Measurements from ENCODE around the gene FOXP4.

The FOXP4 gene, protein sequence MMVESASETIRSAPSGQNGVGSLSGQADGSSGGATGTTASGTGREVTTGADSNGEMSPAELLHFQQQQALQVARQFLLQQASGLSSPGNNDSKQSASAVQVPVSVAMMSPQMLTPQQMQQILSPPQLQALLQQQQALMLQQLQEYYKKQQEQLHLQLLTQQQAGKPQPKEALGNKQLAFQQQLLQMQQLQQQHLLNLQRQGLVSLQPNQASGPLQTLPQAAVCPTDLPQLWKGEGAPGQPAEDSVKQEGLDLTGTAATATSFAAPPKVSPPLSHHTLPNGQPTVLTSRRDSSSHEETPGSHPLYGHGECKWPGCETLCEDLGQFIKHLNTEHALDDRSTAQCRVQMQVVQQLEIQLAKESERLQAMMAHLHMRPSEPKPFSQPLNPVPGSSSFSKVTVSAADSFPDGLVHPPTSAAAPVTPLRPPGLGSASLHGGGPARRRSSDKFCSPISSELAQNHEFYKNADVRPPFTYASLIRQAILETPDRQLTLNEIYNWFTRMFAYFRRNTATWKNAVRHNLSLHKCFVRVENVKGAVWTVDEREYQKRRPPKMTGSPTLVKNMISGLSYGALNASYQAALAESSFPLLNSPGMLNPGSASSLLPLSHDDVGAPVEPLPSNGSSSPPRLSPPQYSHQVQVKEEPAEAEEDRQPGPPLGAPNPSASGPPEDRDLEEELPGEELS

DNA sequence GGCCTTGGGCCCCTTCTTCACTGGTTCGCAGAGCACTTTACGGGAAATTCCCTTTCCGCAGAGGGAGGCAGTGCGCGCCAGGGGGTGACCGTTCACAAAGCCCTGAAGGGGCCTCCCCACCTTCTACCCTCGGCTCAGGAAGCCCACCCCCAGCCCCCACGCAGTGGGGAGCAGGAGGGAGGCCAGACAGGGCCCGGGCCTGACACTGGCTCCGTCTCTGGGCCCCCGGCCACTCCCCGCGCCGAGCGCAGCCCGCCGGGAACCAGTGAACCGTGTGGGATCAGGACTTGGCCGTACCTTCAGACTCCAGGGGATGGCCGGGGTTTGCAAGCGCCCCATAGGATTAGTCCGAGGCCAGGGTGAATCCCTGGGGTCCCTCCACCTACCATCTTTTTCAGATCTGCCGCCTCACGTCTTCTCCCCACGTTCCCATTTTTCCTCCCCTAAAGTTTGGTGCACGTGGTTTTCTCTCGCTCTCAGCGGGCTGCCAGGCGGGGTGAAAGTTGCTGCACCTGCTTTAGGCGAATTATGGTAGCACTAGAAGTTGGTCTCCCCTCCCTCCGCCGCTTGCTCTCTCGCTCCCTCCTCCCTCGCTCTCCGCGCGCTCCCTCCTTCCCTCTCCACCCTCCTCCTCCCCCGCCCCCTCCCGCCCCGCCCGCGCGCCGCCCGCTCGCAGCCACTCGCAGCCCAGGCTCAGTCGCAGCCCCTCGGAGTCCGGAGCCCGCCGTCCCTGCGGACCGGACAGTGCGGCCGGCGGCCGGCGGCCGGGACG, at the start of gene FOXP4:
Gene FOXP4 (plus strand): TSS at position 679 of the 772 bp plus-strand sequence. CDS start 19,380 bp downstream, outside the sequence.
- DNase-seq, result peak; percentile 93

DNA sequence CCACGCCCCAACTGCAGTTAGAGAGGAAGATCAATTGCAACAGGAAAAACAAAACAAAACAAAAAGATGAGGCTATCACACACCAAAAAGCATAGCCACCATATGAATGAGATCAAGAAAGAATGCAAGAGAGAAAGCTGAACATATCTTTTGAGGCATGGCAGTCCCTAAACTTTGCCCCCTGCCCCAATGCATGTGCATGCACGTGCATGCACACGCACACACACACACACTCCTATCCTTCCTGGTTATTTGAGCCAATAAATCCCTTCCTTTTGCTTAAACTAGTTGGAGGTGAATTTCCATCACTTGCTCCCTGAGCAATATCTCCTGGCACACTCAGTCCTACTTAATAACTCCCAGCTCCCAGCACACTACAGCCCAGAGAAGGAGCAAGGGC, 48.6 kb upstream of the FOXP4 start:
- DNase-seq, result no peak

DNA sequence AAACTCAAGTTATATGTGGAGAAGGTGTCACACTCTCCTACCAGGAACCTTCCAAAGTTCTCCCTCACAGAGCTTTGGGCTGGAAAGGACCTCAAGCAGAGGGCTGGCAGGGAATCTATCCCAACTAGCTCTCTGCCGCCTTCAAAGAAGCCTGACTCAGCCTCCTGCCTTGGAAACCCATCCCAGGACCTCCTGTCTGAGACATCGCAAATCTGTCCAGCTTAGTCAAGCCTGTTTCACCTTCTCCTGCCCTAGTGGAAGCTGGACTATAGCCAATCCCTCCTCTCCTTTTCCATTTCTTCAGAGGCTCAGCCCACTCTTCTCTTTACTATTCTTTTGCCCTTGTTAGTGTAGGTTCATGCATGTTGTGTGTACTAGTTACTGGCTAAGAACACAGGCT, 48.2 kb upstream of the FOXP4 start:
- DNase-seq, result no peak

DNA sequence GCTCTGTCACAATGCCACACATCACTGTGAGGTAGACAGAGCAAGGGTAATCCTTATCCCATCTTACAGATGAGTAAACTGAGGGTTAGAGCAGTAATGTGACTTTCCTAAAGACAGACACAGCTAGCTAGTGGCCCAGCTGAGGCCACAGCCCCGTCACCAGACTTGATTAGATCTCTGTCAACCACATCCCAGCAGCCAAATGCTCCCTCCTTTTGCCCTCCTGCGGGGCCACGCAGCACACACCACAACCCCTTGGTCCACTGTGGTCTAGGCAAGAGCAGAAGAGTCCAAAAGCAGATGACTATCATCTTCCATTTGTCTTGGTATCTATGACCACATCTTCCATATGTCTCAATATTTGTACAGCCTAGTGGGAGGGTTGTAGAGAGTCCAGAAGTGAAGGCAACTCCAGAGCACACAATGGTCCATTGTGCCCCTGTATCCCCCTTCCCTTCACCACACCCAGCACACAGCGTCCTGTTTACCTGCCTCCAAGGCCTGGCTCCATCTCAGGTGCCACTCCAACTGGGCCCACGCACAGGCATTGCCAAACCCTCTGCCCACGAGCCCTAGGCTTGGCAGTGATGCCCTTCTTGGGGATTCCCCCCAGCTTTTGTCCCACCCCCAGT, 47.1 kb upstream of the FOXP4 start:
- peak; percentile 10 for DNase-seq

DNA sequence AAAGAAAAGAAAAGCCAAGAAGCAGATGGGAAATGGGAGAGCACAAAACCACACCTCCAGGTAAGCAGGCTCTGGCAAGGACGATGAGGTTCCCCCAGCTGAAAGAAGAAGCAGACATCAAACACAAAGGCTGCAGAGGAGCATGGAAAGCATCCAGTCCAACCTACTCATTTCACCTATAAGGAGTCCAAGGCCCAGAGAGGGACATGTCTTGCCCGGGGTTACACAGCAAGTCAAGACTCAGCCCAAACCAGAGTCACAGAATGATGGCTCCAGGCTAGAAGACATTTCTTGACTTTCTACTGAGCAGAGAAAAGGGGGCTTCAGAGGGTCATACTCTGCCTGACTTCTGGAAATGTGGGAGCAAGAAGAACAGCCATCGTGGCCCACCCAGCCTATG, 45.6 kb upstream of the FOXP4 start:
- DNase-seq, result no peak

DNA sequence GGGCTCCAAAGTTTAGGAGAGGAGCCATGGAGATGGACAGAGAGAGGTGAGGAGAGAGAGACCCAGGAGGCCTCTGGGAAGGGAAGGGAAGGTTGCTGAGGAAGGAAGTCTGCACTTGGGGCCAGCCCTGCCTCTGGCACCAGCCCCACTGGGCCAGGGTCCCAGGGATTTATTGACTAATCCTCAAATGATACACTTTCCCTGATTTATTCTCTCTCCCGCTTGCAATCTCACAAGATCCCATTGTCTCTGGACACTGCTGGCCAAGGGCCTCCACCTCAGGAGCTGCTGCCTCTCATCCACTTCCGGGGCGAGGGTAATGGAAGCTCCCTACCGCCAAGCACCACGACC, 43.6 kb upstream of the FOXP4 start:
- no peak for DNase-seq

DNA sequence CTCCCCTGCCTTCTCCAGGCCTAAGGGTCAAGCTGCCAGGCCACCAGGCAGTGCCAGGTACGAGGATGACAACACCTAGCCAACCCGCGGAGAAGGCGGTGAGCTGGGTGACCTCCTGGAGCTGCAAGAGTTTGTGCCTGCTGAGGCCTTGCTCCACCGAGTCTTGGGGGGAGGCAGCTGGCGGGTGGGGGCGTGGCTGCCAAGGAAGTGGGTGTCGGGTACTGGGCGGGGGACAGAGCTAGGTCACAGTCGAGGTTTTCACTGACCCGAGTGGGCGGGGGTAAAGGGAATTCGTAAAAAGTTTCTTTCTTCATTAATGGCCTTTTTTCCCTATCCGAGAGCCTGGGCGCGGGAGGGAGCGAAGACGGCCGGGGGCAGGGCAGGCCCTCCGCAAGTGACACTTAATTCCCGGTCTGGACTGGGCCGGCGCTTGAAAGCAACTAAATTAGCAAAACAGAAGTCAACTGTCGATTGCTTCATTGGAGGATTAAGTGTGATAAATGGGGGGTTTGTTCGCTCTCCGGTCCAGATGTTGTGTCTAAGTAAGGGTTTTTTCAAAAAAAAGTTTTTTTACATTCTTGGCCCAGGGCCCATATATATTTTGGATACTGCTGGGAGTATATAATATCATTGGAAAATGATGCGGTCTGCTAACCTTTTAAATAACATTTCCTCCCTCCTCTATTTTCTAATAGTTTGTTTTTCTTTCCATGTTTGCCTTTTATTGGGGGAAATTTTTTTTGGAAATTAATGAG, 43.1 kb upstream of the FOXP4 start:
- DNase-seq, result no peak

DNA sequence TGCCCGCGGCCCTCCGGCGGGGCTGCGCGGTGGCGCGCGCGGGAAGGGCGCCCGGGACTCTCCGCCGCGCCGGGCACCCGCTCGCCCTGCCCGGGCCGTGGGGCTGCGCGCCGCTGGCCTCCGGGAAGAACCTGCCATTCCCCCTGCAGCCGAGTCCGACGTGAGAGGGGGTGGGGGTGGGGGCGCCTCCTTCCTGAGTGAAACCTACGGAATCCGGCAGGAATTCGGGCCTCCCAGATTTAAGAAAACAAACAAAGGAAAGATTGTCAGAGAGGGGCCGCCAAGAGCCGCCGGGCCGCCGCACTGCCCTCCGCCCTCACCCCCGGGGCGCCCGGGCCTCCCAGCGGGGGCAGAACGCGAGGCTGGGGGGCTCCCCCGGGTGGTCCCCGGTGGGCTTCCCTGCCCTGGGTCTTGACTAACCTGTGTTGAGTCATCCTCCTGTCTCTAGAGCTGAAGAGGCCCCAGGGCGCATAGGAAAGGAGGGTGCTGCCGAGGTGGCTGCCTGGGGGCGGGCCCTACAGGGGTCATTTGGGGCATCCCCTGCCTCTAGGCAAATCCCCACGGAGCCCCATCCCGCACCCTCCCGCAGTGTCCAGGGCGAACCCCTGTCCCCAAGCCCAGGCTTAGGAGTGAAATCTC, 42.2 kb upstream of the FOXP4 start:
- no peak for DNase-seq

DNA sequence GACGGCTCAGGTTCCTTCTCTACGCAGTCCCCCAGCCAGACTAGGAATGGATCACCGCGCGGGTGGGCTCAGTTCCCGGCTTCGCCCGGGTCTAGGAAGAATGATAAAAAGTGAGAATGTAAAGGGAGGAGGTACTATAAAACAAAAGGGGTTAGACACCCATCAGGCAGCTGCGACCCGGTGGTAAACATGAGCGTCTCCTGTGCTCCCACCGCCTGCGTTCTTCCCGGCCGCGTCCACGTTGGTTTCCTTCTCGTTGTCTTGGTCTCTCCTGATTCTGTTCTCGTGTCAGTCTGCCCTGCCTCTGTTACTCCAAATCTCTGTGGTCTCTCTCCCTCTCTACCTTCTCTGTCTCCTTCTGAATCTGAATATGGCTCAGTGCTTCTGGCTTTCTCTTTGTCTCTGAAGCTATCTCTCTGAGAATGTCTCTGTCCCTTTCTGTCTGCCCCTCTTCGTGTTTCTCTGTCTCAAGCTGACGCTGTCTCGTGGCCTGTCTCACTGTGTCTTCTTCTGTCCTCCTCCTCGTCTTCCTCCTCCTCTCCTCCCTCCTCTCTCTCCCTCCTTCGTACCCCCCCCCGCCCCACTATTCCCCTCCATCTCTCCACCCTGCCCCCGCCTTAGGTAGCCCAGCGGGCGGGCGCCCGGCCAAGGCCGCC, 41.6 kb upstream of the FOXP4 start:
- no peak for DNase-seq

DNA sequence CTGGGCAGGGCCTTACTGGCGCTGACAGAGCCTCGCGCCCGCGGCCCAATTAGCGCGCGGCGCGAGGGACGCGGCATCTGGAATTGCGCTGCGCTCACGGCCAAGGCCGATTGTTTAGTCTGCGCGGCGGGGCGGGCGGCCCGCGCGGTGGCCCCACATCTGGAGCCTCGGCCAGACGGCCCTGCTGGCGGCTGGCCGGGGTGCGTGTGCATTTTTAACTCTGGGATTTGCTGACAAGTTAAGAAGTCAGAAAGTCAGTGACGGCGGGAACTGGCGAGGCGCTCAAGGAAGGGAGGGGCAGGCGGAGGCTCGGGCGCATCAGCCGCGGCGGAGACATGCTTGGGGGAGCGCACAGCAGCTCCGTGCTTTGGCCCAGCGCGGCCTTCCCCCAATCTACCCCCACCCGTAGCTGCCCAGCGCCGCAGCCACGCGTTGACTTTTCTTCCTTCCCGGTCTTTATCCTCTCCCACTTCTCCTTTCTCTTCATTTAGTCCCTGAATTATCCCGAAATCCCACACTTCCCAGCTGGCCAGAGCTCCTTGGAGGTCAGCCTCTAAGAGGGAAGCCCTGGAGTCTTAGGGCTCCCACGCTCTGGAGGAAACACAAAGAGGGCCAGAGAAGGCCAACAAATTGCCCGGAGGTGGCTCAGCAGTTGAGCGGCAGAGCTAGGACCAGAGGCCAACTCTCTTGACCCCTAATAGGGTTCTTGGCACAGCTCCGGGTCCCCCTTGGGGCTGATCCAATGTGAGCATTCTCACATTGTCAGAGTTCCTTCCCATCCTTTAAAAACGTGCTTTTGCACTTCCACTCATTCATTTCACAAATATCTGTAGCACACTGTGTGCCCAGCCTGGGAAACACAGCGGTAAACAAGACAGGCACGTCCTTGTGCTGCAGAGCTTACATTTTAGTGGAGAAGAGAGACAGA, 40.8 kb upstream of the FOXP4 start:
- peak; percentile 8 for DNase-seq

DNA sequence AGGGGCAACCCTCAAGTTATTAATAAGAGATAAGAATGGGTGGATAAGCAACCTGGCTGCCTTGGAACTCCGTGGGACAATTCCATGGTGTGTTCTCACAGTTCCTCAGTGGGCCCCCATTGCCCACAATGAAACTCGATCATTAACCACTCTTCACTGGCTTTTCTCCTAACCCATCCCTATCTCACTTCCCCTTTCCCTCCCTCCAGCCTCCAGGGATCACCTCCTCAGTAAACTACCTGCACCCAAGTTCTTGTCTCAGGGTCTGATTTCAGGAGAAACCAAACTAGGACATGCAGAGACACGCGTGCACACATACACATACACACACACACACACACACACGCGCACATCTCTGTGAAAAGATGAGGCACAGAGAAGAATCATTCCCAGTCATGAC, 37.7 kb upstream of the FOXP4 start:
- no peak for DNase-seq

DNA sequence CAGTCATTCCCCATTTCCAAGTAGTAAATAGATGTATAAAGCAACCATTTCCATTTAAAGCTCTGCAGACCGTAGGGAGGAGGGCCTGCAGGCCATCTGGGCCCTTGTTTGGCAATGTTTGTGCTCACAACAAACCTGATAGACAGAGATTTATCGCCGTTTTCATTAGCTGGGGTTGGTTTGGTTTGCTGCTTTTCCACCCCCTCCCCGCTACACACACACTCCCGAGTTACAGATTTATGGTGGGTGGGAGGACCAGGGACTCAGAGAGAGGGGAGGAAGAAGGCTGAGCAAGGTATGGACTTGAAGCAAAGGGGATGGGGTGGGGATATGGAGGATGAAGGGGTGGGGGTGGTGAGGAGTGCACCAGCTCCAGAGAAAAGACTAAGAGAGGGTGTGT, 36.6 kb upstream of the FOXP4 start:
- no peak for DNase-seq

DNA sequence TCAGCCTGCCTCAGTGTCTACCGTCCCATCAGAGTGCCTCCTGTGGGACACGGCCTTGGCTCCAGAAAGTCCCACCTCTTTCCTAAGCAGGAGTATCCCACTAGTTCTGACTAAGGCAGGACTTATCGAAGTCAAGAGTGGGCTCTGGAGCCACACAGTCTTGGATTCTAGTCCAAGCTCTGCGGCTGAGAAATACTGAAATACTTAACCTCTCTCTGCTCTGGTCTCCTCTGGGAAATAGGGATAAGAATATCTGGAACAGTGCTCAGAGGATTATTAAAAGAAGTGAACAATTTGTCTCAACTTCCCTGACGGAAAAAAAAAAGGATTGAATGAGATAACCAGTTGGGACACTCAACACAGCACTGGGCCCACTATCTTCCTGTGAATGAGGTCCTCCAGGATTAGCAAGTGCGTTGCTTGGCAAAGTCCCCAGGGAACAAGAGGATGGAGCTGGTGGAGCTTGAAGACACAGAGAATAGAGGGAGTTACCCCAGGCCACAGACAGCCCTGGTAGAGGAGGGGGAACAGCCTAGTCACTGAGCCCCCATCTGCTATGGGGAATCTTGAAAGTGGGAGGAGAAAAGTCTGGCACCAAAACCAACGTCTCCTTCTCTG, 34.6 kb upstream of the FOXP4 start:
- DNase-seq, result no peak

DNA sequence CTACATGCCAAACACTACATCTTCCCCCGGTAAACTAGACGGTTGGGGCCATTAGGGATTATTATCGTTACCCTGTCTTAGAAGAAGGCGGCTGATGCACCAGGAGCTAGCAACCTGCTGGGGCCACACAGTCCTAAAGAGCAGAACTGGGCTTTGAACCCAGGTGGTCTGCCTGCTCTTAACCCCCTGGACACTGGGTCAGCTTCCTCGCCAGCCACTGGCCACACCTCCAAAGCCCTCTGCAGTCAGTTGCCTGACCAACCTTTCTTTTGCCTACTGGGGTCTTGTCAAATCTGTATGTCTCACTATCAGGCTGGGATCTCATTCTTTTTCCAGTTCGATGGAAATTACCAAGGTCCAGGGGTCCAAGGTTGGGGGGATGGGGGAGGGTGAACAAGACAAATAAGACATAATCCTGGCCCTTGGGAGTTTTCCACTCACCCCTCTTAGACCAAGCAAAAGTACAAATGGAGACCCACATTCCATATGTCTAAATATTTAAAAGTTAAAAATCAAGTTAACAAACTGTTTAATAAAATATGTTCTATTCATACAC, 34.0 kb upstream of the FOXP4 start:
- DNase-seq, result no peak

DNA sequence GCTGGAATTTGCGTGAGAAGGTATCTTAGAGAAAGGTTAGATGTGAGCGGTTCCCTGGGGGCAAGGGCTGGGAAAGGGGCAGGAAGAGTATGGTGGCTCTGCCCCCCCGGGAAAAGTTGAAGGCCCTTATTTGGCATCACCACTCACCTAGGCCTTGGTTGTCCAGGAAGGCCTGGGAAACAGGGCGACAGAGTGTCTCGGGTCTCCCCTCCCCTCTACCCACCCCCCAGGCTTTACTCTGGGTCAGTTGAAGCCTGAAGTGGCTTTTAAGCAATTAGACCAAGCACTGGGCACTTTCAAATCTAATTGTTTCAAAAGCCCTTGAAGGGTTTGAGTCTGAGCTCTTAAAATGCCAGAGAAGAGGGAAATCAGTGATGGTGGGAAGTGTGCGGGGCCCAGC, 30.2 kb upstream of the FOXP4 start:
- no peak for DNase-seq

DNA sequence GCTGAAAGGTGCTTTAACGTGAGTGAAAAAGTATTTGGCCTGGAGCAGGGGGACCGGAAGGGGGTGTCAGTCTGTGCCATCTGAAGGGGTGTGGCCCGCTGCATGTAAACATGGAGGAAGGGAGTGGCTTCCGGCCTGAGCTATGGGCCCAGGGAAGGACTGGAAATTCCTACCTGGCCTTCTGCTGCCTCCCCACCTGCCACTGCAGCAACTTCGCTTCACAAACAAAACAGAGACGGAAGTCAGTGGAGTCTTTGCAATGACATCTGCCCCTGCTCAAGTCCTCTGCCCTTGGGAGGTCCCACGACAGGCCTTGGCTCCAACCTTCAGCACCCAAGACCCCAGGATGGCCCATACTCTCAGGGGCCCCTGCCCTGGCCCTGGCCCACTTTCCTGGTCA, 28.1 kb upstream of the FOXP4 start:
- DNase-seq, result no peak

DNA sequence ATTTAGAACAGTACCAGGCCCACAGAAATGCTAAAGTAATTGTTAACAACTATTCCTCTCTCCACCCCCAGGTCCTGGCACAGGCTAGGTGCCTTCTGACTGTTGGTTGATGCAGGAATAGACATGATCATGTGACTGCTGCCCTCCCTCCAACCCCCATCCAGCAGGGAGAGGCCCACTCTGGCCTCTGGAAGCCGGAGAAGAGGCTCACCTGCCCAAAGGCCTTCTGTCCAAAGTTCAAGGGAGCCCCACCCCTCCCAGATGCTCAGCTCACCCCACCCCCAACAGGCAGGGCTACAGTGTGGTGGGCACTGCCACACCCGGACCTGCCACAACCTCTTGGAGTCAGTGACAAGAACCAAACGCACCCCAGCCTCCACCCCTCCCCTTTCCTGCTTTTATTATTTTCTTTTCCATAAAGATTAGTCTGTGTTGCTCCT, 26.9 kb upstream of the FOXP4 start:
- DNase-seq, result no peak

DNA sequence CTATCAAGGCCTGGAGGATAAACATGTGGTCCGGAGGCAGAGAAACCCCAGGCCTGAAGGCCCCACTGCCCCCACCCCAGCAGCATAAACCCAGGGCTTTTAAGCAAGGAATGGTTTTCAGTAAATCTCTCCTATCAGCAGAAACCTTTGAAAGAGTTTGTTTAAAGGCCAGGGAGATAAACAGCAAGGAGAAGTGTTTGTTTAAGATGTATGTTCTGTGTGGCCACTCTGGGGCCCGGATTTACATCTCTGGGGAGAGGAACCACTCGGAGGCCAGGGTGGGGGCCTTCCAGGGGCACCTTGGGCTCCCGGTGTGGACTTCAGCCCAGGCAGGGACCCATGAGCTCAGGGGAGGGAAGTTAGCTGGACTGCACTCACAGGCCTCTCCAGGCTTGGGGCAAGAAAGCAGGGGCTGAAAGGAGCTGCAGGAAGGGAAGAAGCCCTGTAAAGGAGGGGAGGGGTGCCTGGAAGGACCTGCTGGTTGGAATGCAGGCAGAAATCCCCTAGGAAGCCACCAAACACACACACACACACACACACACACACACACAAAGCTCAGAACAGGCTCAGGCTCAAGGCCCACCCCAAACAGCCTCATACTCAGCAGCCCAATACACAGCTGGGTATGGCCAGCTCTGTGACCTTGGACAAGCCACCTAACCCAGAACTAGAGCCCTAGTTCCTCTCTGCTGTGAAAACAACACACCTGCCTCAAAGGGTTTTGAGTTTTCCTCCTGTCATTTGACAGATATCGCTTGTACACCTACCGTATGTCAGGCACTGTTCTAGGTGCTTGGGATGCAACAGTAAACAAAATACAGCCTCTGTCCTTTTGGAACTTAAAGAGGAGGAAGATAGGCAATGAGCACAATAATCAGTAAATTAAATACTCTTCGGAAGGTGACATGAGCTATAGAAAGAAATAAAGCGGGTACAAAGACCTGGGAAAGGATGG, 26.2 kb upstream of the FOXP4 start:
- no peak for DNase-seq
